Thymus (tissue), 11 donors: ENCODE results near the gene PPARG. TPM values are rescaled to one million over a fixed set of nuclear protein-coding genes. Genes with fewer than 3 reads are reported as not detected.
A peak's percentile ranks its signal among the peaks of the same experiment; 100 is the strongest.

Experiments used
- DNase-seq, 9 donors: peaks; one replicate each; pipeline ENCODE4 v3.0.0-alpha.2; 2013; ENCODE audit warnings: low spot score in 9 of 9, low read depth in 6 of 9, missing footprints in 1 of 9
- H3K27ac ChIP-seq, 2 donors: one replicate each; pipeline ENCODE4 v1.5.1; 2013; ENCODE audit warnings: control low read depth in 1 of 2, low read depth in 1 of 2, low read length in 1 of 2, mild to moderate bottlenecking in 1 of 2, moderate library complexity in 1 of 2
- H3K27me3 ChIP-seq, 2 donors: one replicate each; pipeline ENCODE4 v1.5.1; 2013; ENCODE audit warnings: low read length in 1 of 2; ENCODE audit not compliant: control insufficient read depth in 2 of 2, insufficient read depth in 1 of 2
- H3K36me3 ChIP-seq, 2 donors: one replicate each; pipeline ENCODE4 v1.5.1; 2013; ENCODE audit warnings: low read length in 1 of 2, mild to moderate bottlenecking in 1 of 2, moderate library complexity in 1 of 2; ENCODE audit not compliant: control insufficient read depth in 2 of 2, insufficient read depth in 2 of 2
- H3K4me1 ChIP-seq, 2 donors: one replicate each; pipeline ENCODE4 v1.5.1; 2013; ENCODE audit warnings: low read length in 2 of 2; ENCODE audit not compliant: control insufficient read depth in 2 of 2, insufficient read depth in 2 of 2
- H3K4me3 ChIP-seq, 2 donors: one replicate each; pipeline ENCODE4 v1.5.1; 2013; ENCODE audit warnings: low read length in 2 of 2, control low read depth in 1 of 2, mild to moderate bottlenecking in 1 of 2
- H3K9me3 ChIP-seq, 2 donors: one replicate each; pipeline ENCODE4 v1.5.1; 2013; ENCODE audit warnings: low read length in 1 of 2, mild to moderate bottlenecking in 1 of 2; ENCODE audit not compliant: control insufficient read depth in 2 of 2, insufficient read depth in 1 of 2
- WGBS: extraction: QIAGEN DNeasy Blood & Tissue Kit; methylation state at CpG from one replicate; pipeline ENCODE4 v1.1.7; 2013; 5-methylcytosine and 5-hydroxymethylcytosine counted together
- polyA plus RNA-seq: library from polyadenylated mRNA; stranded (reverse); fragments of 200-250 nt; gene quantifications from one replicate; pipeline ENCODE4 v1.2.3, GENCODE V29; 2013
- total RNA-seq: library from RNA; stranded (reverse); fragments of 120-200 nt; gene quantifications from one replicate; pipeline ENCODE4 v1.2.4, GENCODE V29; 2013
- donor health status: healthy.

PPARG gene
- total and polyA plus RNA-seq, 2 donors: 4.3 to 8.8 TPM

DNA sequence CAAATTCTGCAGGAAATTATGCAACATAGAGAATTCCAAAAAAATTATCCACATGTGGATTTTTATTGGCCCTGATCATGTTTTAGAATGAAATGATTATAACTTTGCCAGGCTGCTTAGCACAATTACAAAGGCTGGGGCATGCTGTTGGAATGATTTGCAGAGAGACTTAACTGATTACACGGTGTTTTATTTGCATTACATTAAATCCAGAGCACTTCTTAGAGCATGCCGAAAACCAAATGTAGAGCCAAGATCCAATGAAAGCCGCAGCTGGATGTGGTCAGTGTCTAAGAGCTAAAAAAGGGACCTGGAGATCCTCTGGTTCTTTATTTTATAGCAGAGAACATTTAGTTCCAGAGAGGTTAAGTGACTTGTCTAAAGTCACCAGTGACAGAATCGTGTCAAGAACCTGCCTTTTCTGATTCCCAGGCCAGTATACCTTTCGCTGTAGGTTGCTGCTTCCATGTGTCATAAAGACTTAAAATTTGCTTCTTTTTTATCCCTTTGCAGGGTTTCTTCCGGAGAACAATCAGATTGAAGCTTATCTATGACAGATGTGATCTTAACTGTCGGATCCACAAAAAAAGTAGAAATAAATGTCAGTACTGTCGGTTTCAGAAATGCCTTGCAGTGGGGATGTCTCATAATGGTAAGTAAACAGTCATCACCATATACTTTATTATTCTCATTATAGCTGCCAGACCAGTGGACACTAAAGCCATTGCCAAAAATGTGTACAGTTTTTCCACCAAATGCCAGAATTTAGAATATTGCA lies 103.4 kb downstream of the PPARG start:
- H3K4me1 ChIP-seq: no peaks in the 10 kb centered on the region
- no peaks in the 10 kb centered on the region for H3K27me3 ChIP-seq
- no peaks in the 10 kb centered on the region for H3K9me3 ChIP-seq
- no peak for DNase-seq
- WGBS: 96% methylated on average over 8 of the region's 8 CpGs
- H3K4me3 ChIP-seq: no peak overlapping the region
- H3K27ac ChIP-seq: no peak overlapping the region
- no peaks in the 10 kb centered on the region for H3K36me3 ChIP-seq

- no peak overlapping the region for H3K27ac ChIP-seq
- no peaks in the 10 kb centered on the region for H3K36me3 ChIP-seq
- 96% methylated on average over 1 of the region's 1 CpG for WGBS
- H3K9me3 ChIP-seq: no peaks in the 10 kb centered on the region
- H3K4me1 ChIP-seq: no peaks in the 10 kb centered on the region
- no peaks in the 10 kb centered on the region for H3K27me3 ChIP-seq
- DNase-seq: no peak
- no peak overlapping the region for H3K4me3 ChIP-seq
Observed at GRCh38 chr3:12393894-12394293, 105.0 kb downstream of the PPARG start.

DNA sequence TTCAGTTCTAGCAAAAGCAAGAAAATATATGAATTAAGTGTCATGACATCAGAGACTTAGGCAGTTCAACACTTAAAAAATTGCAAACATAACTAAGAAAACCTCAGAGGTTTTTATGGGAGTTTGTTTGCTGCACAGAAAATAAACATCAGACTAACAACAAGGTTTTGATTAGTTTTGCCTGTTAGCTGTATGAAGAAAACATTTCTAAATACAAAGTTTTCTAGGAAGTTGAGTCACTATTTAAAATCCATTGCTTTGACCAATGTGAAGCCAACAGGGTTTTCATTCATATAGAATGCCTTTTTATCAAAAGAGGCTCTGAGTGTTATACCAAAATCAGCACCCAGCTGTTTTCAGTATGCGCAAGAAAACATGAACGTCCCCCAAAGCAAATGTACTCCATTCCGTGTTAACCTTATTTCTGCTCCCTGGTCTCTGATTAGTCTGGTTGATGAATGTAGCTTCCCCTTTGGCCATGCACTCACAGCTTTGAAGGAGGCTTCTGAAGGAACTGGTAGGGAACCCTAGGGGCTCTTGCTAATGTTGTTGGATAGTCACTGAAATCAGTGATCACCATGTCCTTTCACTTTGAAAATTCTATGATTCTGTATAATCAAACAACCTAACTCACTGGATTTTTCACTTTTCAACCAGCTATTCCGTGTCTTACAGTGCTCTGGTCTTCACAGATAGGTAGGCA lies 105.8 kb downstream of the PPARG start:
- H3K9me3 ChIP-seq: no peaks in the 10 kb centered on the region
- WGBS: 93% methylated on average over 4 of the region's 4 CpGs
- H3K27me3 ChIP-seq: no peaks in the 10 kb centered on the region
- H3K4me1 ChIP-seq: no peaks in the 10 kb centered on the region
- no peak for DNase-seq
- H3K4me3 ChIP-seq: no peak overlapping the region
- no peaks in the 10 kb centered on the region for H3K36me3 ChIP-seq
- H3K27ac ChIP-seq: no peak overlapping the region

DNA sequence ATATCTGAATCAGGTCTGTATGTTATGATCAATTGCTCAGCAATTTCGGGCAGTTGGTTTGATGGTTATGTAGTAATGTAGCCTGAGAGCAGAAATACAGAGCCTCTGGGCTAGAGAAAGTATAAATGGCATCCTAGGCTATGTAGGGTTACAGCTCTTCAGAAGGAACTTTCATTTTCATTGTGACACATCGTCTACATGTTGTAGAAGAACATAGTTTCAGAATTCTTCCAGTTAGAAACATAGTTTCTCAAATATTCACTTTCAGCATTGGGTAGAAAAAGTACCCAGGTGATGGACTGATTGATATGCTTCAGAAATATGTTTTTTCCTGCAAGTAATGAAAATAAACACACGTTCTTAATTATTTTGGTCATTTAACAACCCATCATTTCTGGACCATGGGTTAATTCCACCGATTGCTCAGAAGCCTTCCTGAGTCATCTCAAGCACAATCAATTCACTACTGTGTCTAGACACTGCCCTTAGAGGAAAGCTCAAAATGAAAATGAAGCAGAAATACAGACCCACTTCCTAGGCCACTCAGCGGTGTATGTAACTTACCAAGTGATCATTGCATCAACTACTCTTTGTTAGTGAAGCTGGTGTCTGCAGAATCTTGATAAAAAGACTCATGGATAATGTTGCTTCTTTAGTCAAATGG lies 106.6 kb downstream of the PPARG start:
- no peaks in the 10 kb centered on the region for H3K27me3 ChIP-seq
- 90% methylated on average over 5 of the region's 5 CpGs for WGBS
- H3K9me3 ChIP-seq: no peaks in the 10 kb centered on the region
- H3K4me3 ChIP-seq: no peak overlapping the region
- H3K27ac ChIP-seq: no peak overlapping the region
- DNase-seq: peak in 1 of 9 donors; percentile 15
- no peaks in the 10 kb centered on the region for H3K36me3 ChIP-seq
- H3K4me1 ChIP-seq: no peaks in the 10 kb centered on the region

GRCh38 chr3:12396471-12396870 lies 107.6 kb downstream of the PPARG start:
- Histone ChIP-seq H3K4me1 (no peaks in the 10 kb centered on the region), H3K9me3 (no peaks in the 10 kb centered on the region), H3K36me3 (no peaks in the 10 kb centered on the region), H3K27me3 (no peaks in the 10 kb centered on the region), H3K4me3 (no peak overlapping the region), H3K27ac (no peak overlapping the region)
- WGBS: 96% methylated on average over 6 of the region's 6 CpGs
- DNase-seq: no peak

DNA sequence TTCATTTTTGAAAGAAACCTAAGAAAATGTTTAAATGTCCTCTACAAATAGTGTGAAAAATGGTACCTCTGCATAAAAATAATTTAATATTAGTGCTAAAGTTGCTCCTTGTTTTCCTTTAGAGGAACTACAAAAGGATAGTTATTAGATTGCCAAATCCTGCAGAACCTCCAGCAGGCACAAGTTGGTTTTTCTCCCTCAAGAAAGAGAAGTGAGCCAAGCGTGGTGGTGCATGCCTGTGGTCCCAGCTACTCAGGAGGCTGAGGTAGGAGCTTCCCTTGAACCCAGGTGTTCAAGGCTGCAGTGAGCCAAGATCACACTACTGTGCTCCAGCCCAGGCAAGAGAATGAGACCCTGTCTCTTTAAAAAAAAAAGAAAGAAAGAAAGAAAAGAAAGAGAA lies 110.4 kb downstream of the PPARG start:
- H3K27me3 ChIP-seq: no peaks in the 10 kb centered on the region
- 84% methylated on average over 1 of the region's 1 CpG for WGBS
- no peak overlapping the region for H3K4me3 ChIP-seq
- H3K27ac ChIP-seq: no peak overlapping the region
- no peaks in the 10 kb centered on the region for H3K36me3 ChIP-seq
- DNase-seq: no peak
- no peaks in the 10 kb centered on the region for H3K4me1 ChIP-seq
- H3K9me3 ChIP-seq: no peaks in the 10 kb centered on the region

DNA sequence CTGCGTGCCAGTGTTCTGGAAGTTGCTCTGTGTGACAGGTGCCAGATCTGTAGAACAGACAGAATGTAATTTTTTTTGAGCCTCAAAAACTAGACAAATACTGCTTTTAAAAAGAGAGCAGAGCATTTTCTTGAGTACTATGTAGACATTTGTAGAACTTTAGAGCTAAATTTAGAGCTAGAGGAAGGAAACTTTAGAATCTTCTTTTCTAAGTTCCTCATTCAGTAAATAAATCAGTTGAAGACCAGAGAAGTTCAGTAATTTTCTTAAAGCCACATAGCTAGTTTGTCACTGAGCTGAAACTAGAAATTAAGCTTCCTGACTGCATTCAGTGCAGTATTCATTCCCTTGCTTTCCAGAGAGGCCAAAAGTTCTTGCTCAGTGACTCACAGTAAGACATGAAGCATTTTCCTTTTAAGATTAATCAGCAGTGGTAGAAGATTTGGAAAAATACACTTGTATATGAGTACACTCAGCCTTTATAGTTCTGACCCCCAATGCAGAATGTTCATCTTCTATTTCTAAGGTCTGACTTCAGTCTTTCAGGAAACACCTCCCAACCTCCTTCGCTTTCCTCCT lies 111.8 kb downstream of the PPARG start:
- Histone ChIP-seq H3K27ac (no peak overlapping the region), H3K9me3 (no peaks in the 10 kb centered on the region), H3K36me3 (no peaks in the 10 kb centered on the region), H3K4me1 (no peaks in the 10 kb centered on the region), H3K27me3 (no peaks in the 10 kb centered on the region), H3K4me3 (no peak overlapping the region)
- WGBS: 94% methylated on average over 2 of the region's 2 CpGs
- no peak for DNase-seq

DNA sequence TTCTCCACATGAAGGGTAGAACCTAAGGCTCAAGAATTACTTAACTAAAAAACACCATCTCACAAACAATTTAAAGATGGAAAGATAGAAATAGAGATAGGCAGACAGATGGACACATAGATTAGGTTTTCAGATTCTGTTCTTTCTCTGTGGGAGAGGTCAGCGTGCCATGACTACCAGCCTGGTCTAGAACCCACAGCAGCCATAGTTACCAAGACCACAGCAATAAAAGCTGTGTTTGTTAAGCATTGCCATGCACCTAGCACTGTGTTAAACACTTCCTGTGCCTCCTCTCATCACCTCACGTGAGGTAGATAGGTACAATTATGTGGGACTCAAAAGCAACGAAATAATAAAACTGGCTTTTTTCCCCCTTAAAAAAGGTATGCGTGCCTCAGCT lies 112.3 kb downstream of the PPARG start:
- Histone ChIP-seq H3K4me1 (no peaks in the 10 kb centered on the region), H3K36me3 (no peaks in the 10 kb centered on the region), H3K27ac (no peak overlapping the region), H3K27me3 (no peaks in the 10 kb centered on the region), H3K9me3 (no peaks in the 10 kb centered on the region), H3K4me3 (no peak overlapping the region)
- 98% methylated on average over 4 of the region's 4 CpGs for WGBS
- no peak for DNase-seq
